GM19467 (cell line): ENCODE results near the gene NTSR1.
A peak's percentile ranks its signal among the peaks of the same experiment; 100 is the strongest.

Experiments used
- ATAC-seq: cut with Tn5 transposase; IDR thresholded peaks from one replicate; pipeline ENCODE4 v1.9.1; 2021; ENCODE audit warnings: mild to moderate bottlenecking, moderate library complexity; ENCODE audit not compliant: unreplicated experiment

NTSR1 gene

DNA sequence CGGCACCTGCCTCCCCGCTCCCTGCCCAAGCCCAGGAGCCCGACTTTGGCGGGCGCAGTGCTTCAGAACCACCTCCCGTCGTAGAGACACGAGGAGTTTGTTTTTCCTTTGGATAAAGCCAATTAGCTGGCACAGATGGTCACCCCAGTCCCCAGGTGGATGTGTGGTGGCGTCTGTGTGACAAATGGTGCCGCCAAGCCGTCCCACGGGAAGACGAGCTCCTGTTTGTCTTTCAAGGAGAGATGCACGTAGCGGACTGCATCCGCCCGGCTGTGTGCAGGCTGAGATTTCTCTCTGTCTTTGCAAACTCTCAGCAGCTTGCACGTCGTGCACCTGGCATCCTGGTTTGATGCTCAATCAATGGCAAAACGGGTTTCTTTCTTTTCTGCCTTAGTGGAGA lies 71.6 kb downstream of the NTSR1 start:
- no peak for ATAC-seq

DNA sequence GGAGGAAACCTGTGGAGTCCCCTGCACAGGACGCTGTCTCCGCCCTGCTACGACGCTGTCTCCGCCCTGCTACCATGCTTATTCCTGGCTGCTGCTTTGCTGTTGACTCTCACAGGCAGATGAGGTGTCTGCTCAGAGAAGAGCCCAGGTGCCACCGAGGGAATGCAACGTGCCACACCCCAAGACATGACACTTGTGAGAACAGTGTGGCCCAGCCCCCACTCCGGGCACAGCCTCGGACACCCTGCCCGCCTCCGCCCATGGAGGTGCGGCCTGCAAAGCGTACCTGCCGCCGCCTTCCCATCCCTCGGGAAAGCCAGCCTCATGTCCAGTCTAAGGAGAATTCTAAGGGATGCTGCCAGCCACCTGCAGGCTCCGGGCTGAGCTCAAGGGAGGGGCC lies 72.1 kb downstream of the NTSR1 start:
- no peak for ATAC-seq

DNA sequence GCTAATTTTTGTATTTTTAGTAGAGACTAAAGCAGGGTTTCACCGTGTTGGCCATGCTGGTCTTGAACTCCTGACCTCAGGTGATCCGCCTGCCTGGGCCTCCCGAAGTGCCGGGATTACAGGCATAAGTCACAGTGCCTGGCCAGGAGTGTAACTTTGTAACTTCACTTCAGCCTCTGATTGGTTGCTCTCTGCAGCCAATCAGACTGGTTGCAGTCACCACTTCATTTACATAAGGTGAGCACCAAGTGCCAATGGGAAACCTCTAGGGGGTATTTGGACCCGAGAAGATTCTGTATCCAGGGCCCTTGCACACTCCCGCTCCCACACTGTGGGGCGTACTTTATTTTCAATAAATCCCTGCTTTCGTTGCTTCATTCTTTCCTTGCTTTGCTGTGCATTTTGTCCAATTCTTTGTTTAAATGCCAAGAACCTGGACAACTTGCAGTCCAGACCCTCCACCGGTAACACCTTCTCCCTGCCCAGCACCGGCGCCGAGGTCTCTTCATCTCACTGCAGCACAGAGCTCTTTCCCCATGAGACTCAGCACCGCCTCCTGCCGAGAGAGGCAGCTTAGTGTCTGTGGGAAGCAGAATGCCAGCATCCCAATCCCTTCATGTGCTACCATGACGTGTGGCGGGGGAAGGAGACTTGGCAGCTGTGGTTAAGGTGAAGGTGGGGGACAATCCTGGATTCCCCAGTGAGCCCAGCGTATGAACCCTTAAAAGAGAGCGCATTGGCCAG lies 73.7 kb downstream of the NTSR1 start:
- ATAC-seq: no peak

DNA sequence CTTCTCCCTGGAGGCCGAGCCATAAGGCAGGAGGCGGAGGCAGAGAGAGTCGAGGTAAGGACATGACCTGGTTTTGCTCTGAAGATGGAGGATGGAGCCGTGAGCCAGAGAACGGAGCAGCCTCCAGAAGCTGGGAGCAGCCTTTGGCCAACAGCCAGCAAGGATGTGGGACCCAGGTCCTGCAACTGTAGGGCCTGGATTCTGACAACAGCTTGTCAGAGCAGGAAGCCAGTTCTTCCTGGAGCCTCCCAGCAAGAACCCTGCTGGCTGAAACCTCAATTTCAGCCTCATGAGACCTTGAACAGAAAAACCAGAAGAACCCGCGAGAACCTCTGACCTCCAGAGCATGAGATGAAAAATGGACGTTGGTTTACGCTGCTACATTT lies 74.2 kb downstream of the NTSR1 start:
- ATAC-seq: no peak

DNA sequence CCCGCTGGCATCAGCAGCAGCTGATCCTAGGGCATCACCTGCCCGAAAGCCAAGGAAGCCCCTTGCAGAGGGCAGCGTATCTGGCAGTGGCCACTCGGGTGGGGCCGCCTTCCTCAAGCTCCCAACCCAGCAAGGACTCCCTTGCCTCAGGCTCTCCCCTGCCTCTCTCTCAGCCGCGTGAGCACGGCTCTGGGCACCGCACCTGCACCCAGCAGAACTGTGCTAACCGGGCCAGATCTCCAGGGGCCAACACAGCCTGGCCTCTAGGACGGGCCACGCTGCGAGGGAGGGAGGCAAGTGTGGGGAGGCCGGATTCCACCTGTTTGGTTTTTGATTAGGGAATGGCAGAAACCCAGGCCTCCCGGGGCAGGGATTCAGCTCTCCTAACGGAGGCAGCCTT lies 75.9 kb downstream of the NTSR1 start:
- no peak for ATAC-seq

DNA sequence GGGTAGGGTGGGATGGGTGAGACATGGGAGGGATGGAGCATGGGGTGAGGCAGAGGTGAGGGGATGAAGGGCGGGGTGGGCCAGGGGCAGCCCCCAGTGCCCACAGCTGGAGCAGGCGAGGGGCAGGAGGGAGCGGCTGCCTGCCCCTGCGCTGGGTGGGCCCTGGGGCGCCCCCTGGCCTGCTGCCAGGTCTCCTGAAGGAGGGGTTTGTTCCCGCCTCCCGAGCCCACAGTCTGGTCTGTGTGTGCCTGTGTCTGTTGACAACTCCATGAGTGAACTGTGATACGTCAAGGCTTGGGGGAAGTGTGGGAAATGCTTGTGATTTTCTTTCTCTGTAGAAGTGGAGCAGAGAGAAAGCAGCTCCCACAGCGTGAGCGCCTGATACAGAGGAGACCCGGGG lies 76.8 kb downstream of the NTSR1 start:
- no peak for ATAC-seq

DNA sequence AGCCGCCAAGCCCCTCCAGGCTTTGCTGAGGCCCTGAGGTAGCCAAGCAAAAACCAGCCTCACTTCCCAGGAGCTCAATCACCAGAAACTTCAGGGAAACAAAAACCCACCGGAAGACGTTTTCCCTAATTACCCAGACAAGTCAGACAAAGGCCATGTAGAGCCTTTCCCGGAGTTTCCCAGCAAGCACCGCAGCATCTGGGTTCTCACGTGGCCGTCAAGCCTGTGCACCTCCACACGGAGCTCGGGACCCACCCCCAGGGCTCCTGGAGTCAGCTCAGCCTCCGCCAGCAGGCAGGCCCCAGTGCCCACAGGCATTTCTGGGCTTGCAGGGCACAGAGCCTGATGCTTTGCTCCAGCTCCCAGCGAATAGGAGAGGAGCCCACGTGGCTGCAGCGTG lies 77.5 kb downstream of the NTSR1 start:
- ATAC-seq: no peak

DNA sequence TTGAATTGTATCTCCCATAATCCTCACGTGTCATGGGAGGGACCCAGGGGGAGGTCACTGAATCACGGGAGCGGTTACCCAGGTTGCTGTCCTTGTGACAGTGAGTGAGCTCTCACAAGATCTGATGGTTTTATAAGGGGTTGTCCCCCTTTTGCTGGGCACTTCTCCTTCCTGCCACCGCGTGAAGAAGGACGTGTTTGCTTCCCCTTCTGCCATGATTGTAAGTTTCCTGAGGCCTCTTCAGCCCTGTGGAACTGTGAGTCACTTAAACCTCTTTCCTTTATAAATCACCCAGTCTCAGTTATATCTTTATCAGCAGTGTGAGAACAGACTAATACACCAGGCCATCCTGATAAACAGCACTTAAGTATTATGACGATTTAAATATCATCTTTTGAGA lies 78.7 kb downstream of the NTSR1 start:
- ATAC-seq: no peak

DNA sequence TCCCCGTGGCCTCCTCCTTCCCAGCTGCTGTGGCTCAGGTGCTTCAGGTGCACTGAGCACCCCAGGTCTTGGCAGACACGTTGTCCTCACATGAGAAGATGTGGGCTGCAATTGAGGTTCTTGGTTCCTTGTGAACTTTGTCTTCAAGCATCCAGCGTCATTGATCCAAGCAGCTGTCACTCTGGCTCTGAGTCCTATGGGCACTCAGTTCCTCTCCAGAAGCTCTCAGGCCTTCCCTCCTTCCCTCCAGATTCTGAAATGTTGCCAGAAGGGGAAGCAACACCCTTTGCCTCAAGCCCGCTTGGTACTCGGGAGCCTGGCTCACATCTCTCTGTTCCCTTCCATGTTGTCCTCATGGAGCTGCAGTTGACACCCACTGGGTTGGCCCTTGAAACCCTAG lies 79.2 kb downstream of the NTSR1 start:
- no peak for ATAC-seq

DNA sequence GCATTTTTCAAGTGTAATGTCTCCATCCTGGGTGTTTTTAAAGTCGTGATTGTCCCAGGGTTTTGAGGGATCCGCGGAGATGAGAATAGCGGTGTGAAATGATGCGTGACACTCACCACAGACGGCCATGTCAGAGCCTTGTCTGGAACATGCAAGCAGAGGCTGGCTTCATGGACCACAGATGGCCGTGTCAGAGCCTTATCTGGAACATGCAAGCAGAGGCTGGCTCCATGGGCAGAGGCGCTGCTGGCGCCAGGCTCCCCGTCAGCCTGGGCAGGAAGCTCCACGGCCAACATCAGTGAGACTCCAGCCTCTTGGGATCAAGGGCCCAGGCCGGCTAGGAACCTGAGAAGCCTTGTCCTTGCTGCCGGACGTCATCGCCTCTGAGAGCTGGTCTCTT lies 80.0 kb downstream of the NTSR1 start:
- no peak for ATAC-seq

DNA sequence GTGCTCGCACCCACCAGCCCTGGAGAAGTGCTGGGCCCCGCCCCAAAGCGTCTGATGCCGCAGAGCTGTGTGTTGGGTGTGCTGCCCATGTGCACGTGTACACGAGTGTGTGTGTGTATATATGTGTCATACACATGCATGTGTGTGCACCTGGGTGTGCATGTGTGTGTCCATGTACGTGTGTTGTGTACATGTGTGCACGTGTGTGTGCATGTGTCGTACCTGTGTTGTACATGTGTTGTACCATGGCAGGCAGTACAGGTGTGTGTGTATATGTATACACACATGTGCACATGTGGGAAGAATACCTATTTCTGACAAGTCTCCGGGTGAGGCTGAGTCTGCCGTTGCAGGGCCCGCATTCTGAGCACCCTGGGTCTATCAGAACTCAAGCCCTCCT lies 81.4 kb downstream of the NTSR1 start:
- ATAC-seq: no peak

DNA sequence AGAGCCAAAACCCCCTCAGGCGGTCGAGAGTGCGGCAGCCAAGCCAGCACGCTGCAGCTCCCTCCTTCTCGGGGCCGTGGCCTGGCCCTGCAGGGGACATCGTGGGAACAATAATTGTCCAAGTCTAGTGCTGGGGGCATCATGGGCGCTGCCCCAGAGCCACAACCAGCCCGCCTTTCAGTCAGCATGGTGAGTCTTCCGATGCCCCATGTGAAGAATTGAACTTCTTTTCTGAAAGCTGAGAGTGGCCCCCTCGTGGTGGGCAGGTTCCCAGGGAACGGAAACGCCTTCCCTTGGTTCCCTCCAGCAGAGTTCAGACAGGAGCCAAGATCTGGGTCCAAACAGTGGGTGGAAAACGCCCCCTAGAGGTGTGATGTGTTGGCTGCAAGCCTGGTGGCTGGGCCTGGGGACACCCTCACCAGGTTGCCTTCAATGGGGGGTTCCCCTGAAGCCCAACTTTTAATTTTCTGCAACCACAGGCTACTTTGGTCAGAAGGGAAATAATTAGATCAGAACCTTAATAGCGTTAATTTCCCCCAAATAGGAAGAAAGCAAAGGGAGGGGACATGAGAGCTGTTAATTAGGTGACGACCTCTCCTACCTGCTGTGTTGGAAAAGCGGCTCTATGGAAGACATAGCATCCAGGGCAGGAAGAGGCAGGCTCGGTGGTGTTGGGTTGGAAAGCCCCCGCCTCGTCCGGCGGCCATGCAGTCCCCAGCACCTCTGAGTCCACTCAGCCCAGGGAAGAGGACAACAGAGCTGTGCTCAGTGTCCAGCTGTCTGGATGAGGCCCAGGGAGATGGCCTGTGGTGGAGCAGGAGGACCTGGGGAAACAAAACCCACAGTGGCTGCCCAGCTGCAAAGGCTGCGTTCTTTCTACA lies 82.9 kb downstream of the NTSR1 start:
- no peak for ATAC-seq

DNA sequence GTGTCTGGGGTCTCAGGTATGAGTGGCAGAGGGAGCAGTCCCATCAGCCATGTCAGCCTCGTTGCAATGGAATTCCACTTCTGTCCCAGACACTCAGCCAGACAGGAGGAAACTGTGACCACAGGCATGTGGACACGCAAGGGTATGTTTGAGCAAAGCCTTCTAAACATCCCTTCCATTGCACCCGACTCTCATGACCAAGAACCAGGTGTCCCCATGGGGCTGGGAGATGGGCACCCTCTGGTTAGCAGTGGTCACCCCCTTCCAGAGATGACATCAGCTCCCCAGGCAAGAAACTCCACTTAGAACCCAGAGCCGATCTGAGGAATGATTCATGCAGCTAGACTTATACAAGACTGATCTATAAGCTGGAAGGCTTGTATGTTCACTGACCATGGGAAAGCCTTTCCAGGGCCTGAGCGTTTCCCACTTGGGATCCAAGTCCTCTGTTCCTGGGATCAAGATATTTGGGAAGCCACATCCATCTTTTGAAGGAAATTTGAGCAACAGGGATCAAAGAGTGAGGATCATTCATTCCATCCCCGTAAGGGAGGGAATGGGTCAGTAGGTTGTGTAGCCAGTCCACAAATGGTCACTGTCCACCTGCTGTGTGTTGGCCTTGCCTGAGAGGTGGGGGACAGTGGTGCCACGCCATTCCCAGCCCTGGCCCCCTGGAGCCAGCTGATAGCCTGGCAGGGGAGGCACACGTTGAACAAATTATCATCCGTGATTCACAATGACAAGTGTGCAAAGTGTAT lies 83.7 kb downstream of the NTSR1 start:
- no peak for ATAC-seq

DNA sequence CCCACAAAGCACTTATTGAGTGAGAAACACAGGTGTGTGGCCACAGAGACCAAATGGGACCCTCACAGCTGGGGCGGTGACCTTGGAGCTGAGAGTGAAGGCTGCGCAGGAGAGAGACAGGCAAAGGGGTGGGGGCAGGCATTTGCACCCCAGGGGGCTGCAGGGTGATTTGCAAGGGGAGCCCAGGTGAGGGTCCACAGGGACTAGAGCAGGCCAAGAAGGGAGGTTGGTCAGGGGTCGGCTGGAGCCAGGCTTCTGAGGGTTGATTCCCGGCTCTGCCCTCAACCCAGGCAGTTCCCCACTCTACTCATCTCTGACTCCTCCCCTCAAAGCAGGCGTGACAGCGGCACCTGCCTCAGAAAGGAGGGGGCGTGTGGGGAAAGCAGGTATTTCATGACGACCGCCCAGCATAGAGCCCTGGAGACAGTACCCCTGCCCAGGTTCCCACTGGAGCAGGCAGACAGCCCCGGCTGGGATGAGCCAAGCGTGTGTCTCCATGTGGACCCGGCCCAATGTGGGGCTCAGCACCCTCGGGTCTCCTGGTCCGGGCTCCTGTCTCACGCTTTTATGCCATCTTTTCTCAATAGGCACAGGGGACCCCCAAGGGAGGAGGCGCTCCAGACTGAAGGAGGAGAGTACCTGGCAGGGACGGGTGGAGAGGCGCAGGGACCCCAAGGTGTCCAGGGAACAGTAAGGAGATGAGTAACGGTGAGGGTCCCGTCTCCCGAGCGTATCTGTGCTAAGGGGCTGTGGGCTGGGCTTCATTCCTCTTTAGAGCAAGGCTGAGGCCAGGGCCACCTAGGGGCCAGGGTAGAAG lies 84.5 kb downstream of the NTSR1 start:
- no peak for ATAC-seq

DNA sequence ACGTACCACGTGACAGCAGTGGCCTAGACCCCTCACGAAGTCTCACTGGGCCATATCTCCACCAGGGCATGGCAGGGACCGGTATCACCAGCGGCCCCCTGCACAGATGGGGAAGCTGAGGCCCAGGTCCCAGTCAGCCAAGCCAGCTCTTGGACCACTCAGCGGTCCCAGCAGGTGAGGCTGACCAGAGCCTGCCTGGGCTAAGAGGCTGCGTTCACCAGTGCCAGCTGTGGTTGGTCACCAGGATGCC lies 85.0 kb downstream of the NTSR1 start:
- ATAC-seq: no peak

DNA sequence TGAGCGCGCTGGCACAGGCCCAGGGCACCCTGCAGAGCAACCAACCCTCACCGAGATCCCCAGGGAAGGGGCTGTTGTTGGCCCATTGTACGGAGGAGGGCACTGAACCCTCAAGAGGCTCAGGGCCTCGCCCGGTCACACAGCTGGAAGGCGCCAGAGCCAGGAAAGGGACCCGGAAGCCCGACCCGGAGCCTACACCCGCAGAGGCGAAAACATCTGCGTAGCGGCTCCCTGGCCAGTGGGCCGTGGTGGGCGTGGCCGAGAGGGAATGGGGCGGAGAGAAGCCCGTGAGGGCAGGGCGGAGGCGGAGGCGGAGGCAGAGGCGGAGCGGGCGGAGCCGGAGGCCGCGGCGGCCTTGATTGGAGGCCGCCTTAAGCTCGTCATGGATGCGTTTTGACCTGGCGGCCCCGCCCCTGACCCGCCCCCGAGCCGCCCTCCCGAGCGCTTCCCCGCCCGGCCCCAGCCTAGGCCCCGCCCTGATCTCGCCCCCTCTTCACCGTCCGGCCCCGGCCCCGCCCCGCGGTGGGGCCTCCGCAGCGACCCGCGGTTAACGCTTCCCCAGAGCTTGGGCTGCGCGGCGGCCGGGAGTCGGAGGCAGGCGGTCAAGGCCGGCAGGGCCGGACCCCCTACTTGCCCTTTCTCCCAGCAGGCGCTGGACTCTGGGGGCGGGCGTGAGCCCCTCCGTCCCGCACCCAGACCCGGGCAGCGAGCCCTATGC lies 85.5 kb downstream of the NTSR1 start:
- peak; percentile 66 for ATAC-seq

DNA sequence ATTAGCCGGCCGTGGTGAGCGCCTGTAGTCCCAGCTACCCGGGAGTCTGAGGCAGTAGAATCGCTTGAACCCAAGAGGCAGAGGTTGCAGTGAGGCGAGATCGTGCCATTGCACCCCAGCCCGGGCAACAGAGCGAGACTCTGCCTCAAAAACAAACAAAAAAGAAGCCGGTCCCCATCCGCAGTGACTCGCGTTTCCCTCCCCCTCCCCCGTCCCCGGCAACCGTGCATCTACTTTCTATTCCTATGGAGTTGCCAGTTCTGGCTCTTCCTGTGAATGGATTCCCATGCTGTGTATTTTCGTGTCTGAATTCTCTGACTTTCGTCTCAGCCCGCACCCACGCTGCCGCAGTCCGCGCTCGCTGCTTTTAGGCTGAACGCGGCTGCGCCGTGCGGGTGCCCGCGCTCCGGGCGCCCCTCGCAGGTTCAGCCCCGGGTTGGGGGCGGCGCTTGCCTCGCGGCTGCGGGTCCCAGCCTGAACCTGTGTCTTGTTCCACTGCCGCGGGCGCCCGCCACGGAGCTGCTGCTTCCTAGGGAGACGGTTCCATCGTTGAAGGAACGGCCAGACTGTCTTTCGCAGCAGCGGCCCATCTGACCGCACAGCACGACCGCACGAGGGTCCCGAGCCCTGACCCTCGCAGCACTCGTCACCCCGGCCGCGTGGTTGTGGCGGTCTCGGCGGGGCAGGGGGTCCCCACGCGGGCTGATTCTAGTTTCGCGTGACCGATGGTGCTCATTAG lies 86.6 kb downstream of the NTSR1 start:
- no peak for ATAC-seq

DNA sequence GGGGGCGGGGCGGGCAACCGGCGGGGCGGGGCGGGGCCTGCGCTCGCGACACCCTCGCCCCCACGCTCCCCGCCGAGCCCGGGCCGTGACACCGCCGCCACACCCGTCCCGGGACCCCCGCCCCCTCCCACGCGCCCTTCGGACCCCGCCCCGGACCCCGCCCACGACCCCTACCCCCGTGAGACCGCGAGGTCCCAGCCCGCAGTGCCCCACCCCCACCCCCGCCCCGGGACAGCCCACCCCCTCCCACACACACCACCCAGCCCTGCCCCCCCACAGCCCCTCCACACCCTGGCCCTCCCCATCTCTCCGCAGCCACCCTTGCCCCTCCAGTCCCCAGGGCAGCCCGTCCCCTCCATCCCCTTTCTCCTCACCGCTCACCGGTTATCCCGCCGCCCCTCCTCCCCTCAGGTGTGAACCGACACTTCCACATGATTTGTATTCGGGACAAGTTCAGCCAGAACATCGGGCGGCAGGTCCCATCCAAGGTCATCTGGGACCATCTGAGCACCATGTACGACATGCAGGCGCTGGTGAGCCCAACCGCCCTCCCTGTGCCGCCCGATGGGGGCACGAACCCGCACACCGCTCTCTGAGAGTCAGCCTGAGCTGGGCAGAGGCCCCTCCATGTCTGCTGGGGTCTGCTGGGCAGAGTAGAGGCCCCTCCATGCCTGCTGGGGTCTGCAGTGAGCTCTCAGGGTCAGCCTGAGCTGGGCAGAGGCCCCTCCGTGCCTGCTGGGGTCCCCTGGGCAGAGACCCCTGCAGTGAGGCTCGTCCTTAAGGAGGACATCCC lies 88.3 kb downstream of the NTSR1 start:
- ATAC-seq: no peak
